ENCODE measurements around the gene PLAC1.

The PLAC1 gene

DNA sequence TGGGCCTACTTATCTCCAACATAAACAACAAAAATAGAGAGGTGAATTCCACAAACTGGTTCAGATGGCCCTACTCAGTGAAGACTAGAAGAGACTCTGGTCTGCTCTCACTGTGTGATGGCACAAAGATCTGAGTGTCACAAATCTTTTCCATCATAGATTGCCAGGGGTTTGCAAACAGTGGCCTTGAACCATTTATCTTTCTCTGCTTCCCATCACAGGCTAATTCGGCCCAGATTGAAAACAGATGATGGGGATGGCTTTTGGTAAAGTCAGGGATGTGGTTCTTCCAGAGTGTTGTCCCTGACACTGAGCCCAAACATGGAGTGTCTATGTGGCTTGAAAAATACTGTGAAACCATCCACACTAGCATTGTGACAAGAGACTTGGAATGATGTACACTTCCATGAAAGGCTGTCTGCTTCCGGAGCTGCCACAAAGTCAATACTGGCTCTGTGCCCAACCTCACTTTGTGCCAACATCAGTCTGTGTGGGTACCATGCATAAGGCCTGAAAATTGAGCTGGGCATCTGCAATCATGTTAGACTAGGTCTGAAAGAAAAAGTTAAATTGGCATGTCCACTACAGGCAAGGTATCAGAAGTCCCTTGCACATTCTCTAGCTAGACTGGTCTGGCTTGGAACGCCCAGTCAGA, 25.2 kb upstream of the PLAC1 start:
- Histone ChIP-seq H3K4me3 (replicated peaks; ENCODE audit: insufficient read depth, low read length) (no peak overlapping the region), H3K27me3 (ENCODE audit: insufficient read depth, poor library complexity, severe bottlenecking) (no peaks in the 10 kb centered on the region), H3K27ac (replicated peaks) (no peak overlapping the region)
- TF ChIP-seq, protein P1, sequence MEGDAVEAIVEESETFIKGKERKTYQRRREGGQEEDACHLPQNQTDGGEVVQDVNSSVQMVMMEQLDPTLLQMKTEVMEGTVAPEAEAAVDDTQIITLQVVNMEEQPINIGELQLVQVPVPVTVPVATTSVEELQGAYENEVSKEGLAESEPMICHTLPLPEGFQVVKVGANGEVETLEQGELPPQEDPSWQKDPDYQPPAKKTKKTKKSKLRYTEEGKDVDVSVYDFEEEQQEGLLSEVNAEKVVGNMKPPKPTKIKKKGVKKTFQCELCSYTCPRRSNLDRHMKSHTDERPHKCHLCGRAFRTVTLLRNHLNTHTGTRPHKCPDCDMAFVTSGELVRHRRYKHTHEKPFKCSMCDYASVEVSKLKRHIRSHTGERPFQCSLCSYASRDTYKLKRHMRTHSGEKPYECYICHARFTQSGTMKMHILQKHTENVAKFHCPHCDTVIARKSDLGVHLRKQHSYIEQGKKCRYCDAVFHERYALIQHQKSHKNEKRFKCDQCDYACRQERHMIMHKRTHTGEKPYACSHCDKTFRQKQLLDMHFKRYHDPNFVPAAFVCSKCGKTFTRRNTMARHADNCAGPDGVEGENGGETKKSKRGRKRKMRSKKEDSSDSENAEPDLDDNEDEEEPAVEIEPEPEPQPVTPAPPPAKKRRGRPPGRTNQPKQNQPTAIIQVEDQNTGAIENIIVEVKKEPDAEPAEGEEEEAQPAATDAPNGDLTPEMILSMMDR (IDR thresholded peaks at IDR 0.05; ENCODE audit: insufficient read depth, low read length), result no peak
- TF ChIP-seq GABPA (IDR thresholded peaks at IDR 0.05; ENCODE audit: low read depth) (no peak), SPI1 (IDR thresholded peaks at IDR 0.05; ENCODE audit: borderline replicate concordance, low read depth) (no peak)
- TF ChIP-seq, protein P2, sequence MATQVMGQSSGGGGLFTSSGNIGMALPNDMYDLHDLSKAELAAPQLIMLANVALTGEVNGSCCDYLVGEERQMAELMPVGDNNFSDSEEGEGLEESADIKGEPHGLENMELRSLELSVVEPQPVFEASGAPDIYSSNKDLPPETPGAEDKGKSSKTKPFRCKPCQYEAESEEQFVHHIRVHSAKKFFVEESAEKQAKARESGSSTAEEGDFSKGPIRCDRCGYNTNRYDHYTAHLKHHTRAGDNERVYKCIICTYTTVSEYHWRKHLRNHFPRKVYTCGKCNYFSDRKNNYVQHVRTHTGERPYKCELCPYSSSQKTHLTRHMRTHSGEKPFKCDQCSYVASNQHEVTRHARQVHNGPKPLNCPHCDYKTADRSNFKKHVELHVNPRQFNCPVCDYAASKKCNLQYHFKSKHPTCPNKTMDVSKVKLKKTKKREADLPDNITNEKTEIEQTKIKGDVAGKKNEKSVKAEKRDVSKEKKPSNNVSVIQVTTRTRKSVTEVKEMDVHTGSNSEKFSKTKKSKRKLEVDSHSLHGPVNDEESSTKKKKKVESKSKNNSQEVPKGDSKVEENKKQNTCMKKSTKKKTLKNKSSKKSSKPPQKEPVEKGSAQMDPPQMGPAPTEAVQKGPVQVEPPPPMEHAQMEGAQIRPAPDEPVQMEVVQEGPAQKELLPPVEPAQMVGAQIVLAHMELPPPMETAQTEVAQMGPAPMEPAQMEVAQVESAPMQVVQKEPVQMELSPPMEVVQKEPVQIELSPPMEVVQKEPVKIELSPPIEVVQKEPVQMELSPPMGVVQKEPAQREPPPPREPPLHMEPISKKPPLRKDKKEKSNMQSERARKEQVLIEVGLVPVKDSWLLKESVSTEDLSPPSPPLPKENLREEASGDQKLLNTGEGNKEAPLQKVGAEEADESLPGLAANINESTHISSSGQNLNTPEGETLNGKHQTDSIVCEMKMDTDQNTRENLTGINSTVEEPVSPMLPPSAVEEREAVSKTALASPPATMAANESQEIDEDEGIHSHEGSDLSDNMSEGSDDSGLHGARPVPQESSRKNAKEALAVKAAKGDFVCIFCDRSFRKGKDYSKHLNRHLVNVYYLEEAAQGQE (IDR thresholded peaks at IDR 0.05; ENCODE audit: insufficient replicate concordance, low read depth), result no peak
- no peak for DNase-seq (ENCODE audit: low read depth in 1 of 2, low spot score in 1 of 2)

DNA sequence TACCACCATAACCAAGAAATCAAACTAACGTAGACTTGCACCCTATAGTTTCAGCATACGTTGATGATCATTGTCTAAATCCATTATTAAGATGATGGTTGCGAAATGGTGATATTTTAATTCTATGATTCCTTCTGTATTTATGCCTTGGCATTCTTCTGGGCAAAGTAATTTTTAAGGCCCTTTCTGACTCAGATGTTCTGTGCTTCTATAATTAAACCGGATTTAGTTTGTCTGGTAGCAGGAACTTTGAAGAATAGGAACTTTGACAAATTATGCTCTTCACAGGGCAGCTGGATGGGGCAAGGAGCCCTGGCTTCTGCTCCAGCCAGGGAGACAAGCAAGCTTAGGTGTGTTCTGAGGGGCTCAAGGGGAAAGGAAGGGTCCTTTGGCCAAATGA, 23.8 kb upstream of the PLAC1 start:
- H3K27me3 ChIP-seq (ENCODE audit: insufficient read depth, poor library complexity, severe bottlenecking), result no peaks in the 10 kb centered on the region
- DNase-seq (ENCODE audit: low read depth in 1 of 2, low spot score in 1 of 2), result no peak
- no peak overlapping the region for H3K4me3 ChIP-seq (replicated peaks; ENCODE audit: insufficient read depth, low read length)
- TF ChIP-seq, protein P2 (IDR thresholded peaks at IDR 0.05; ENCODE audit: insufficient replicate concordance, low read depth), result no peak
- no peak overlapping the region for H3K27ac ChIP-seq (replicated peaks)

DNA sequence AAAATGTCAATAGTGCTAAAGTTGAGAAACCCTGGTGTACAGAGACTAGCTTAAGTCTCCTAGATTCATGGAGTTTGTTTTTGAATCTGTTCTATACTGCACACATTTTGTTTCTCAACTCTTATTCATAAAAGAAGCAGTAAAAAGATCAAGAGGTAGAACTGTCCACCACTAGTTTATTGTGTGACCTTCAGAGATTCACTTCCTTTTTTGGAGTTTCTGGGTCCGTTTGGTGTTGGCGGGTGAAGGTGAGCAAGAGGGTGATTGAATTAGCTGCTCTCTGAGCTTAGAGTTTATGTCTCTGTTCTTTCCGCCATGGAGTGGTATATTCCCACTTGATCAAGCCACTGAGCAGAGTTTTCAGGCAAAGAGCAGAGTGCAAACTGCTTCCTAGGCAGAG, 21.4 kb upstream of the PLAC1 start:
- TF ChIP-seq SPI1 (IDR thresholded peaks at IDR 0.05; ENCODE audit: borderline replicate concordance, low read depth), result no peak; the same call in 1 of the 2 replicates
- no peak for TF ChIP-seq POLR2AphosphoS5 (IDR thresholded peaks at IDR 0.05; ENCODE audit: low read depth)
- TF ChIP-seq, protein P2 (IDR thresholded peaks at IDR 0.05; ENCODE audit: insufficient replicate concordance, low read depth), result no peak
- TF ChIP-seq, protein P1 (IDR thresholded peaks at IDR 0.05; ENCODE audit: insufficient read depth, low read length), result no peak
- TF ChIP-seq GABPA (IDR thresholded peaks at IDR 0.05; ENCODE audit: low read depth), result no peak
- Histone ChIP-seq H3K4me3 (replicated peaks; ENCODE audit: insufficient read depth, low read length) (no peak overlapping the region), H3K27ac (replicated peaks) (no peak overlapping the region), H3K27me3 (ENCODE audit: insufficient read depth, poor library complexity, severe bottlenecking) (no peaks in the 10 kb centered on the region)
- DNase-seq (ENCODE audit: low read depth in 1 of 2, low spot score in 1 of 2), result no peak
